CD4-positive, alpha-beta T cell treated with Interferon gamma for 1 hour (primary cell): ENCODE results near the gene WDR12.
"Not testable (repeated sequence)": the region's sequence is repeated elsewhere in the genome, so short reads cannot be mapped to it uniquely, and the experiment has no call there.

Experiments used
- DNase-seq: peaks from one replicate; pipeline ENCODE4 v3.0.0-alpha.2; 2020

Gene WDR12

DNA sequence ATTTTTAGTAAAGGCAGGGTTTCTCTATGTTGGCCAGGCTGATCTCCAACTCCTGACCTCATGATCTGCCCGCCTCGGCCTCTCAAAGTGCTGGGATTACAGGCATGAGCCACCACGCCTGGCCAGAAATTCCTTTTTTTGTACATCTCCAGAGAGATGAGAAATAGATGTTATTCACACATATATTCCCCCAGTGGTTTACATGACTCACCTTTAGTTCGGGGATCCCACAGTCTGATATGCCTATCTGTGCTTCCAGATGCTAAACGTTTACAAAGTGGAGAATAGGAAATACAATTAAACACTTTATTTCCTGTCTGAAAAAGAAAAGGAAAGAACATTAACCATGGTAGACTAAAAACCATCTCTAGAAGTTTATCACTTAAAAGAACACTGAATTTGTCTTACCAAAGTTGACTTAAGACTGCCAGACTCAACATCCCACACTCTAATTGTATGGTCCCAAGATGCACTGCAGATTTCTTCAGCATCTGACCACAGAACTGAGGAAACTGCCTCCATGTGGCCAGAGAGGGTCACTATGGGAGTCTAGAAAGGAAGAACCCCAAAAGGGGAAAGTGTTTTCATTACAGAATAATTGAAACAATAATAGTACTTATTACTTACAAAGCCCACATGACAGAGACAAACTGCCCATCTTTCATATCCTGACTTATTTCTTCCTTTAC, 27.3 kb downstream of the WDR12 start:
- DNase-seq: no peak

DNA sequence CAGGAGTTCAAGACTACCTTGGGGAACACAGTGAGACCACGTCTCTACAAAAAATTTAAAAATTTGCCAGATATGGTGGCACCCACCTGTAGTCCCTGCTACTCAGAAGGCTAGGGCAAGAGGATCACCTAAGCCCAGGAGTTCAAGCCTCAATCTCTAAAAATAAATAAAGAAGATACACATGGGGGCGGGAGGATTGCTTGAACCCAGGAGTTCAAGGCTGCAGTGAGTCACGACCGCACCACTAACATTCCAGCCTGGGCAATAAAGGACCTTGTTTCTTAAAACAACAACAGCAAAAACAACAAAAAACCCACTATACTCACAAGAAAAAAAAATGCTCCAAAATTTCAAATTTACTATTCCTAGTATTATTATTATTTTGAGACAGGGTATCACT, 29.9 kb downstream of the WDR12 start:
- DNase-seq: no peak

DNA sequence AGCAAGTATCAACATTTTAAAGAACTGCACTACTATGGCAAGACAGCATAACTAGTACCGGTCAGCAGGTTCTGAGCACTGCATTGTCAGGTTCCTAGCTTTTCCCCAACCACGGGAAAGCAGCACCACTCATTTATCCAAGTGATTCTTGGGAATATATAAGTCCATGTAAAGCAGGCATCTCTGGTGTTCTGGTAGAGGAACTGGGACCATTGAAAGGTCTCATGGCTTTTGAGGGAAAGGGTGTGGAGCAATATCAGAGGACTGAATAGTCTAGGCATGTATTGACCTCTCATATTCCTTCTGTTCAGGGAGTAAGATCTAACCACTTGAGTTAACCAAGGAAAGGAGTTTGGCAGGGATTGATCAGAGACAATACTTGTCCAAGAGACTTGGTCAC, 33.8 kb downstream of the WDR12 start:
- DNase-seq: no peak

DNA sequence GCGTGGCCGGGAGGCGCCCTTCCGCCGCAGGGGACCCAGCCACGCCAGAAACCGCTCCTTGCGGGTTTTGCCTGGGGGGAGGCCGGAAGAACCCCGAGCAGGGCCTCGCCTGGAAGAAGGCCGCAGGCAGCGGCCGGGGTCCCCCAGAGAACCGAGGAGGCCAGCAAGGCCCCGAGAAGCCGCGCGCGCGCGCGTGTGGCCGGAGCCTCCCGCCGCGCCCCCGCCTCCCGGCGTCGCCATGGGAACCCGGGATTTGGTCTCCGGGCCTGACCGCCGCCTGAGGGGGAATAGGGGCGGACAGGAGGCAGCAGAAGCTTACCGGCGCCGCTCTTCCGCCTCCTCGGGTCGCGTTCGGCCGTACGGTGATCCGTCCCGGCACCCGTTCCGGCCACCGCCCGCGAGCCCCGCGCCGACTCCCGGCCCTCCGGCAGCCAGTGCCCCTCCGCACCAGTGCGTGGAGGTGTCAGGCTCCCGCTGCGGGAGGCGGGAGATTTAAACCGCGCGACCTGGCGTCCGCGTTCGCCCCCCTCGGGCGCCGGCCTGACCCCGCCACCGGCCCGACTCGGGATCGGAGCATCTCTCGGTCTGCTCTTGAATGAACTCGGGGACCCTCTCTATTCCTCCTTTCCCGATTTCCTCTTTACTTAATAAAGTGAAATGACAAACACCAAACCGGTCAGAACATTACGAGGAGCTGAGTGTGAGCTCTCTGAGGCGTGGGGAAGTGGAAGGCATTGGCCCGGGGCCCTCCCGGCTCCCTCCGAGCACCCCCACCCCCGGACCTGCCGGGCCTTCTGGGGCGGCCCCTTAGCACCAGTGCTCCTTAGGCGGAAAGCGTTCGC, 40.0 kb downstream of the WDR12 start, which contains the start of gene ICA1L:
Gene ICA1L, minus strand, starts transcription at position 467 of the 842 bp plus-strand sequence. CDS start 42,757 bp downstream, outside the sequence.
- peak; percentile 43 for DNase-seq

- peak; percentile 55 for DNase-seq
Observed at GRCh38 chr2:202870431-202871299, 40.8 kb downstream of the WDR12 start.

DNA sequence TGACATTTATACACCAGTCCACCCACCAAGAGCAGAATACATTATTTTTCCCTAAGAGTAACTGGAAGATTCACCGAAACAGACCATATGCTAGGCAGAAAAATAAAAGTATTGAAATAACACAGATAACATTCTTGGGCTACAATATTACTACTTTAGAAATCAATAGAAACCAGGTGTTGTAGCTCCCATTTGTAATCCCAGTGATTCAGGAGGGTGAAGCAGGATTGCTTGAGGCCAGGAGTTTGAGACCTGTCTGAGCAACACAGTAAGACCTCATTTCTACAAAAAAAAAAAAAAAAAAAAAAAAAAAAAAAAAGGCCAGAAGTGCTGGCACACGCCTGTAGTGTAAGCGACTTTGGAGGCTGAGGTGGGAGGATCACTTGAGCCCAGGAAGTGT, 49.5 kb downstream of the WDR12 start:
- no peak for DNase-seq

DNA sequence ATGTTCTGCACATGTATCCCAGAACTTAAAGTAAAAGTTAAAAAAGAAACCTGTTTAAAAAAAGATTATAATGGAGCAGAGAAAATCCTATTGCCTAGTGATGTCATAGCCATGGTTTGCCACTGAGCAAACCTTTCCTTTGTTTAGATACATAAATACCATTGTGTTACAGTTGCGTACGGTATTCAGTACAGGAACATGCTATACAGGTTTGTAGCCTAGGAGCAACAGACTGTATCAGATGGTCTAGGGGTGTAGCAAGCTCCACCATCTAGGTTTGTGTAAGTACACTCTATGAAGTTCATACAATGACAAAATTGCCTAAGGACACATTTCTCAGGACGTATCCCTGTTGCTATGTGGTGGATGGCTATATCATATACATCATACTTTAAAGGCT, 52.9 kb downstream of the WDR12 start:
- no peak for DNase-seq

DNA sequence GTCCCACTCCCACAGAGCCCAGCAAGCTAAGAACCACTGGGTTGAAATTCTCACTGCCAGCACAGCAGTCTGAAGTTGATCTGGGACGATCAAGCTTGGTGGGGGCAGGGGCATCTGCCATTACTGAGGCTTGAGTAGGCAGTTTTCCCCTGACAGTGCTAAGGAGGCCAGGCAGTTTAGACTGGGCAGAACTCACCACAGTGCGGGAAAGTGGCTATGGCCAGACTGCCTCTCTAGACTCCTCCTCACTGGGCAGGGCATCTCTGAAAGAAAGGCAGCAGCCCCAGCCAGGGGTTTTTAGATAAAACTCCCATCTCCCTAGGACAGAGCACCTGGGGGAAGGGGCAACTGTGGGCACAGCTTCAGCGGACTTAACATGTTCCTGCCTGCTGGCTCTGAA, 62.1 kb downstream of the WDR12 start:
- DNase-seq: not testable (repeated sequence)

DNA sequence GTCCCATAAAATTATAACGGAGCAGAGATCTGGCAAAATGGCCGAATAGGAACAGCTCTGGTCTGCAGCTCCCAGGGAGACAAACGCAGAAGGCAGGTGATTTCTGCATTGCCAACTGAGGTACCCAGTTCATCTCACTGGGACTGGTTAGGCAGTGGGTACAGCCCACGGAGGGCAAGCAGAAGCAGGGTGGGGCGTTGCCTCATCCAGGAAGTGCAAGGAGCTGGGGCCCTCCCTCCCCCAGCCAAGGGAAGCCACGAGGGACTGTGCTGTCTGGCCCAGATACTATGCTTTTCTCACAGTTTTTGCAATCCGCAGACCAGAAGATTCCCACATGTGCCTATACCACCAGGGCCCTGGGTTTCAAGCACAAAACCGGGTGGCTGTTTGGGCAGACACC, 62.7 kb downstream of the WDR12 start:
- peak; percentile 20 for DNase-seq

DNA sequence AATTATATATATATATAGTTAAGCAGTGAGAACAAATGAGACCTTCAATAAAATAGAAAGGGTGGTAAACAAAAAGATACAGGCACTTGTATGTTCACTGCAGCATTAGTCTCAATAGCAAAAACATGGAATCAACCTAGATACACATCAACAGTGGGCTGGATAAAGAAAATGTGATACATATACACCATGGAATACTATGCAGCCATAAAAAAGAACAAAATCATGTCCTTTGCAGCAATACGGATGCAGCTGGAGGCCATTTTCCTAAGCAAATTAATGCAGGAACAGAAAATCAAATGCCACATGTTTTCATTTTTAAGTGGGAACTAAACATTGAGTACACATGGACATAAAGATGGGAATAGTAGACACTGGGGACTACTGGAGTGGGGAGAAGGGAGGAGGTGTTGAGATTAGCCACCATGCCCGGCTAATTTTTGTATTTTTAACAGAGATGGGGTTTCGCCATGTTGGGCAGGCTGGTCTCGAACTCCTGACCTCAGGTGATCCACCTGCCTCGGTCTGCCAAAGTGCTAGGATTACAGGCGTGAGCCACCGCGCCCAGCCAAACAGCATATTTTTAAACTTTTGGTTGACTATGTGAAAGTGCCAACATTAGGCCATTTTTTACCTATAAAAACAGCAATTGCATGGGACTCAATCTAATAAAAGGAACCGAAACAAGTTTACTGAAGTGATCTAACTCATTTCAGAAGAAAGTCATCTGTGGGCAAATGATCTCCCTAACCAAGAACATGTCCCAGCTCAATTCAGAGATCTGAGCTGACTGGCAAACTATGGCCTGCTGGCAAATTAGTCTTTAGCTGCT, 63.6 kb downstream of the WDR12 start:
- no peak for DNase-seq

DNA sequence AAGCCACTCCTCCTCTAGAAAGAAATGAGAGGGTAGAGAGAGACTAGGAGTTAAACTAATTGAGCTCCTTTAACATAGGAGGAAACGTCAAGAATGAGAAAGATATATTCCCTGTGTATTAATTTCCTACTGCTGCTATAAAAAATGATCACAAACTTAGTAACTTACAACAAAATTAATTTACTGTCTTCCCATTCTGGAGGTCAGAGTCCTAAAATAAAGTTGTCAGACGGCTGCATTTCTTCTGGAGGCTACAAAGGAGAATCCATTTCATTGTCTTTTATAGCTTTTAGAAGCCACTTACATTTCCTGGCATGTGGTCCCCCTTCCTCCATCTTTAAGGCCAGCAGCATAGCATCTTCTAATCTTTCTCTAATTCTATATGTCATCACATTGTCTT, 66.8 kb downstream of the WDR12 start:
- DNase-seq: no peak

DNA sequence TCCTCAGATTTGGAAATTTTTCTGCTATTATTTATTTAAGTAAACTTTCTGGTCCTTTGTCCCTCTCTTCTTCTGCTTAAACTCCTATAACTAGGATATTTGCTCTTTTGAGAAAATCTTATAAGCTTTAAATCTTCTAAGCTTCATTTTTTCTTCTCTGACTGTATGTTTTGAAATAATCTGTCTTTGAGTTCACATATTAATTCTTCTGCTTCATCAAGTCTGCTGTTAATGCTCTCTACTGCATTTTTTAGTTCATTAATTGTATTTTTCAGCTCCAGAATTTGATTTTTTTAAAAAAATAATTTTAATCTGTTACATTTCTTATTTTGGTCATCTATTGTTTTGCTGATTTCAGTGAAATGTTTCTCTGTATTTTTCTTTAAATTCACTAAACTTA, 68.8 kb downstream of the WDR12 start:
- DNase-seq: no peak

- no peak for DNase-seq
Observed at GRCh38 chr2:202841090-202841867, 70.2 kb downstream of the WDR12 start.

GRCh38 chr2:202831242-202832220, 79.9 kb downstream of the WDR12 start:
- DNase-seq: peak; percentile 32

GRCh38 chr2:202824901-202825300, 86.6 kb downstream of the WDR12 start:
- no peak for DNase-seq
